Measurements from ENCODE around the gene KLK14. TPM values are rescaled to one million over a fixed set of nuclear protein-coding genes. Genes with fewer than 3 reads are reported as not detected.

Gene KLK14, protein sequence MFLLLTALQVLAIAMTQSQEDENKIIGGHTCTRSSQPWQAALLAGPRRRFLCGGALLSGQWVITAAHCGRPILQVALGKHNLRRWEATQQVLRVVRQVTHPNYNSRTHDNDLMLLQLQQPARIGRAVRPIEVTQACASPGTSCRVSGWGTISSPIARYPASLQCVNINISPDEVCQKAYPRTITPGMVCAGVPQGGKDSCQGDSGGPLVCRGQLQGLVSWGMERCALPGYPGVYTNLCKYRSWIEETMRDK
- 0.06 TPM in 1 of 2 replicates, not detected in the other for polyA plus RNA-seq (2011; rRNA removed)
- not detected in 2 replicates for polyA minus RNA-seq (2011; rRNA and poly(A)+ RNA removed)

DNA sequence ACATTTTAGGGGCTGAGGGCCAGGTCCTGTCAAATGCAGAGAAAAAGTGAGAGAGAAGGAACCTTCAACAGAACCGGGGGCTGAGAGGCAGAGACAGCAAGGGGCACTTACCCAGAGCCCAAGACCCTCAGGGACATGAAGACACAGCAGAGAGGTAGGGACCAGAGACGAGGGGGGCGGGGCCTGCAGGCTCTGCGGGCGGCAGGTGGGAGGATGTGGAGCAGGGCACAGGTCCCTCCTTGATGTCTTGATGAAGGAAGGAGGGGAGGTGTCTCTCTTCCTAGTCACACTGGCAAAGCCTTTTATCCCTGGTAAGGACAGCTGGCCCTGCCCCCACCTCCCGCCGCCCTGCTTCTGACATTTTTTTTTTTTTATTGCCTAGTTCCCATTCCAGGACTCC is at the start of gene KLK14:
Gene KLK14 (minus strand): TSS at position 277 of the 400 bp plus-strand sequence. CDS start 273 bp downstream, at position 4.
- ChIA-PET CTCF (no interaction called here), POLR2A (no interaction called here)
- H3K36me3 ChIP-seq (ENCODE audit: control insufficient read depth, insufficient read depth, low read length): no peaks in the 10 kb centered on the region
- no peaks in the 10 kb centered on the region for H3K27me3 ChIP-seq (ENCODE audit: control insufficient read depth, insufficient read depth, low read length)
- H3K4me3 ChIP-seq (ENCODE audit: low read depth, low read length): no peak within 1 kb of the TSS
- TF ChIP-seq, protein P1, sequence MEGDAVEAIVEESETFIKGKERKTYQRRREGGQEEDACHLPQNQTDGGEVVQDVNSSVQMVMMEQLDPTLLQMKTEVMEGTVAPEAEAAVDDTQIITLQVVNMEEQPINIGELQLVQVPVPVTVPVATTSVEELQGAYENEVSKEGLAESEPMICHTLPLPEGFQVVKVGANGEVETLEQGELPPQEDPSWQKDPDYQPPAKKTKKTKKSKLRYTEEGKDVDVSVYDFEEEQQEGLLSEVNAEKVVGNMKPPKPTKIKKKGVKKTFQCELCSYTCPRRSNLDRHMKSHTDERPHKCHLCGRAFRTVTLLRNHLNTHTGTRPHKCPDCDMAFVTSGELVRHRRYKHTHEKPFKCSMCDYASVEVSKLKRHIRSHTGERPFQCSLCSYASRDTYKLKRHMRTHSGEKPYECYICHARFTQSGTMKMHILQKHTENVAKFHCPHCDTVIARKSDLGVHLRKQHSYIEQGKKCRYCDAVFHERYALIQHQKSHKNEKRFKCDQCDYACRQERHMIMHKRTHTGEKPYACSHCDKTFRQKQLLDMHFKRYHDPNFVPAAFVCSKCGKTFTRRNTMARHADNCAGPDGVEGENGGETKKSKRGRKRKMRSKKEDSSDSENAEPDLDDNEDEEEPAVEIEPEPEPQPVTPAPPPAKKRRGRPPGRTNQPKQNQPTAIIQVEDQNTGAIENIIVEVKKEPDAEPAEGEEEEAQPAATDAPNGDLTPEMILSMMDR (IDR thresholded peaks at IDR 0.05; ENCODE audit: insufficient read depth, low read depth, low read length): no peak
- DNase-seq (ENCODE audit: low read depth): no peak

DNA sequence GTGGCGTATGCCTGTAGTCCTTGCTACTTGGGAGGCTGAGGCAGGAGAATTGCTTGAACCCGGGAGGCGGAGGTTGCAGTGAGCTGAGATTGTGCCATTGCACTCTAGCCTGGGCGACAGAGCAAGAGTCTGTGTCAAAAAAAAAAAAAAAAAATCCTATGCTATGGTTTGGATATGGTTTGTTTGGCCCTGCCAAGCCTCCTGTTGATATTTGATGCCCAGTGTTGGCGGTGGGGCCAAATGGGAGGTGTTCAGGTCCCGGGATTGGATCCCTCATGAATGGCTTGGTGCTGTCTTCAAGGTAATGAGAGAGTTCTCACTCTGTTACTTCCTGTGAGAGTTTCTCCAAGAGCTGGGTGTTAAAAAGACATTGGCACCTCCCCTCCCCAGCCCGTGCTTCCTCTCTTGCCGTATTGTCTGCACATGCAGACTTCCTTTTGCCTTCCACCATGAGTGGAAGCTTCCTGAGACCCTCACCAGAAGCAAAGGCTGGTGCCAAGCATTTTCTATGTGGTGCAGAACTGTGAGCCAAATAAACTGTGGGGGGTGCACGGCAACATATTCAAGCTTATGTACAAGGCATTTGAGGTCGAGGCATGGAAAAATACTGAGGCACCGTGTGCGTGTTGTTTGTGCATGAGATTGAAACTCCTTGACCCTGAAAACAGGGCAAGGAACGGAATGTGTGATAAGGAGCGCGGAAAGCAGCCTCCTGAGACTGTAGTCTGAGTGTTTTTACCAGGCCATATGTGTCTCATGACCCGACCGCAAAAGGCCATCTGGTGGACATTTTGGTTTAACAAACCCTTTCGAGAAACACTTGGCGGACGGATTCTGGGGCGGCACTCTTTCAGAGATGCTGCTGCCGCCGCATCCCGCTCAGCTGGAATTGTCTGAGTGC is 49.3 kb upstream of the KLK14 start:
- no peak for DNase-seq (ENCODE audit: low read depth)
- ChIA-PET CTCF (interaction anchor here (0.5 to 1.1 kb wide), 2 partner anchors 37 to 72 kb away, joined by 3 read pairs; no protein-coding TSS in a partner anchor), POLR2A (no interaction called here)
- Histone ChIP-seq H3K4me3 (ENCODE audit: low read depth, low read length) (no peak overlapping the region), H3K36me3 (ENCODE audit: control insufficient read depth, insufficient read depth, low read length) (no peaks in the 10 kb centered on the region), H3K27me3 (ENCODE audit: control insufficient read depth, insufficient read depth, low read length) (no peaks in the 10 kb centered on the region)
- TF ChIP-seq, protein P1 (IDR thresholded peaks at IDR 0.05; ENCODE audit: insufficient read depth, low read depth, low read length): no peak

DNA sequence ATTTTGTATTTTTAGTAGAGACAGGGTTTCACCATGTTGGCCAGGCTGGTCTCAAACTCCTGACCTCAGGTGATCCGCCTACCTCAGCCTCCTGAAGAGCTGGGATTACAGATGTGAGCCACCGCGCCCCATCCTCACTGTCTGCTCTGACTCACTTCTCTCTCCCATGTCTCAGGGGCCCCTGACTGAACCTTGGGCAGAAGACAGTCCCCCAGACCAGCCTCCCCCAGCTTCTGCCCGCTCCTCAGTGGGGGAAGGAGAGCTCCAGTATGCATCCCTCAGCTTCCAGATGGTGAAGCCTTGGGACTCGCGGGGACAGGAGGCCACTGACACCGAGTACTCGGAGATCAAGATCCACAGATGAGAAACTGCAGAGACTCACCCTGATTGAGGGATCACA is 47.0 kb upstream of the KLK14 start:
- ChIA-PET POLR2A (no interaction called here), CTCF (no interaction called here)
- DNase-seq (ENCODE audit: low read depth): no peak
- TF ChIP-seq, protein P1 (IDR thresholded peaks at IDR 0.05; ENCODE audit: insufficient read depth, low read depth, low read length): no peak
- Histone ChIP-seq H3K36me3 (ENCODE audit: control insufficient read depth, insufficient read depth, low read length) (no peaks in the 10 kb centered on the region), H3K27me3 (ENCODE audit: control insufficient read depth, insufficient read depth, low read length) (no peaks in the 10 kb centered on the region), H3K4me3 (ENCODE audit: low read depth, low read length) (no peak overlapping the region)

DNA sequence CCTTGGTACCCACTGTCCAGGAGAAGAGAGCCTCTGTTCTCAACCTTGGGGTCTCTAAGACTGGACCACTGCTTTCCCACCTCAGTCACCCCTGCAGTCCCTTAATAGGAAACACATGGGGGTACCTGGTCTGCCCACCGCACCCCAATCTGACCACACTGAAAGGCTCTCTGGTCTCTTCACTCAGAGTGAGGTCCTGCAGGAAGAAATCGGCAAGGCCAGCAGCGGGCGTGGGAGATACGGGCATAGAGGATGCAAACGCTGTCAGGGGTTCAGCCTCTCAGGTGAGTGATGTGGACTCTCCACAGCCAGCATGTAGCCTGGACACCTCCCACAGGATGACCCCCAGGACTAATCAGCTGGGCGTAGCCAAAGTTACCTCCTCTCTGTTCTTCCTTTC is 45.5 kb upstream of the KLK14 start:
- TF ChIP-seq, protein P1 (IDR thresholded peaks at IDR 0.05; ENCODE audit: insufficient read depth, low read depth, low read length): no peak
- H3K27me3 ChIP-seq (ENCODE audit: control insufficient read depth, insufficient read depth, low read length): no peaks in the 10 kb centered on the region
- H3K36me3 ChIP-seq (ENCODE audit: control insufficient read depth, insufficient read depth, low read length): no peaks in the 10 kb centered on the region
- no peak for DNase-seq (ENCODE audit: low read depth)
- CTCF ChIA-PET: no interaction called here
- POLR2A ChIA-PET: no interaction called here
- no peak overlapping the region for H3K4me3 ChIP-seq (ENCODE audit: low read depth, low read length)

DNA sequence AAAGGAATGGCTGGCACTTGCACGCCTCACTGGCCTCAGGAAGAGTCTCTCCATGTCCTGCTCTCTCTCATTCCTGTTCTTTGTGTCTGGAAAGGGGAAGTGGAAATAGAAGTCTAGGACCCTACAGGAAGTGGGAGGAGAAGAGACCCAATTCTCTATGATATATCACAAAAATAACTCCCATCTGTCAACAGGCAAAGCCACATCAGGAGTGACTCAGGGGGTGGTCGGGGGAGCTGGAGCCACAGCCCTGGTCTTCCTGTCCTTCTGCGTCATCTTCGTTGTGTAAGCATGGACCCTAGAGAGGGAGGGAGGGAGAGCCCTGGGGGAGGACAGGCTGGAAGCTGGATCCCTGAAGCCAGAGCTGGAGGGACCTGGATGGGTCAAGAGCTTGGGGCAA is 45.1 kb upstream of the KLK14 start:
- no peak overlapping the region for H3K4me3 ChIP-seq (ENCODE audit: low read depth, low read length)
- H3K27me3 ChIP-seq (ENCODE audit: control insufficient read depth, insufficient read depth, low read length): no peaks in the 10 kb centered on the region
- no peak for DNase-seq (ENCODE audit: low read depth)
- ChIA-PET POLR2A (no interaction called here), CTCF (no interaction called here)
- TF ChIP-seq, protein P1 (IDR thresholded peaks at IDR 0.05; ENCODE audit: insufficient read depth, low read depth, low read length): no peak
- H3K36me3 ChIP-seq (ENCODE audit: control insufficient read depth, insufficient read depth, low read length): no peaks in the 10 kb centered on the region
